HG03045 (cell line): ENCODE data around the gene JAKMIP1.

Experiments
- ATAC-seq: cut with Tn5 transposase; IDR thresholded peaks from one replicate; pipeline ENCODE4 v1.9.1; 2021; ENCODE audit warnings: mild to moderate bottlenecking, moderate library complexity; ENCODE audit not compliant: unreplicated experiment

JAKMIP1 gene

DNA sequence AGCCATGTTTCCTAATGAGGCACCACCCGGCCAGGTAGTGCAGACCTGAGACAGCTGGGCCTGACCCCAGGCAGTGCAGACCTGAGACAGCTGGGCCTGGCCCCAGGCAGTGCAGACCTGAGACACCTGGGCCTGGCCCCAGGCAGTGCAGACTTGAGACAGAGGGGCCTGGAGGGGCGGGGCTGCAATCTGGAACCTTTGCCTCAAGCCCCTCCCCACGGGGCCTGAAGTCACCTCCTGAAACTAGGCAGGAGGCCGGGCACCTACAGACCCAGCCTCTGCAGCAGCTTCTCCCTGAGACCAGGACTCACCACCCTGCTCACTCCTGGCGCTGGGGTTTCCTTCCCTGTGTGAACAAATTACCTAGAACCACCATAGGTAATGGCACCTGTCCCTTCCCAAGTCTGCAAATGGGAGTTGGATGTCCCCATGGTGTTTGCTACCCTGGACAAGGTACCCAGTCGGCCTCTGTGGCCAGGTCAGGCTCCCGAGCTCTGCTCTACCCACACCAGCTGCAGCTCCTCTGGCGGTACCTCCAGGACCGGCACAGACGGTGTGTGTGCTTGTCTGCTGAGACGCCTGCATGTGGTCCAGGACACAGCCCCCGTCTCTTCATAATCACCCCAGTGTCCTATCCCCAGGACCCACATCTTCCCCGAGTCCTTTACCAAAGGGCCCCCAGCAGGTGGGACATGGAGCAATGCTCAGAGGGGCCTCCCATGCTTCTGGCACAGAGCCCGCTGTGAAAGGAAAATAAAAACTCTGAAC lies 129.0 kb downstream of the JAKMIP1 start:
- no peak for ATAC-seq

GRCh38 chr4:6069845-6070709 lies 130.3 kb downstream of the JAKMIP1 start:
- no peak for ATAC-seq

DNA sequence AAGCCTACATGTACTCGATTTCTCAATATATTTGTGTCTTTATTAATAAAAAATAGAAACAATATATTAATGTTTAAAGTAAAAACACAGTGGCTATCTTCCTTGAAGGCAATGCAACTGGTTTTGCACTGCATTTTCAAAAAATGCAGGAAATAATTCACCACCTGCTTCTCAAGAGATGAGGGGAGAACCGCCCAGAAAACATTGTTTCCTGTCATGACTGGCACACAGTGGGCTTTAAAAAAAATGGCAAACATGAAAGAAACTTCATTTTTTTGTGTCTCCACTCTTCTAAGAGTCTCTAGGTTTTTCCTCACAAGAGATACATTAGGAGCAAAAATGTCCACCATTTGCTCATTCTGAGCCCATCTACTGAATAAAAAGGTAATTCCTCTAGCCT lies 131.4 kb downstream of the JAKMIP1 start:
- ATAC-seq = no peak

GRCh38 chr4:6065934-6066590 lies 134.3 kb downstream of the JAKMIP1 start:
- no peak for ATAC-seq

DNA sequence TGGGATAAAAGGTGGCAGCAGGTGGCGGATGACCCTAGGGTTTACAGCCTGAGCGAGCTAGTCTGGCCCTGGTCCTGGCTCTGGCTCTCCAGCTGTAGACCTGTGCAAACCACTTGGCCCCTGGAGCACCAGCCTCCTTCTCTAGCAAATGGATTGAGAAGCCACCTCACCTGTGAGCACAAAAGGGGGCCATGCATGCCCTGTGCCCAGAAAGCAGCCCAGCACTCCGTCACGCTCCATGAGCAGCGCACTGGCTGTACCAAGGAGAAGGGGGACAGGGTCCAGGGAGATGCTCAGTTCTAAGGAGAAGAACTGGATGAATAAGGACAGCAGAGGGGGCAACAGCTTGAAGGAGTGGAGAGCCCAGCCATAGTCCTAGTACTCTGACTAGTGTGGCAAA lies 135.2 kb downstream of the JAKMIP1 start:
- ATAC-seq = no peak

- no peak for ATAC-seq
Observed at GRCh38 chr4:6064383-6064782, 136.0 kb downstream of the JAKMIP1 start.

DNA sequence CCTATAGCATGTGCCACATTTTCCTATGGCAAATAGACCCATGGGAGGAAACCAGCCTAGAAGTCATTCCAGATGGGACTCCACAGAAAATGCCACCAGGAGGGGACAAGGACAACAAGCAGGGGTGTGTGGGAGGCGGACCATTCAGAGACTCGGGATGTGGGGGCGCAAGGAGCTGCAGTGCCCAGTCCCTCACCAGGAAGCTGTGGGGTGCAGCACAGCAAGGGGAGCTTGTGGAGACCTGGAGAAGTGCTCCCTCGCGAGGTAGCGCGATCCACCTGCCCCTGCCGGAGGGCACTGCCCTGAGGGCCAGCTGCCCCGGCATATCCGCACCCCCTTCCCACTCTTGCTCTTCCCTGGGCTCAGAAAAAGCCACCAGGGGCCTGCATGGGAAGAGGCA lies 136.7 kb downstream of the JAKMIP1 start:
- no peak for ATAC-seq

DNA sequence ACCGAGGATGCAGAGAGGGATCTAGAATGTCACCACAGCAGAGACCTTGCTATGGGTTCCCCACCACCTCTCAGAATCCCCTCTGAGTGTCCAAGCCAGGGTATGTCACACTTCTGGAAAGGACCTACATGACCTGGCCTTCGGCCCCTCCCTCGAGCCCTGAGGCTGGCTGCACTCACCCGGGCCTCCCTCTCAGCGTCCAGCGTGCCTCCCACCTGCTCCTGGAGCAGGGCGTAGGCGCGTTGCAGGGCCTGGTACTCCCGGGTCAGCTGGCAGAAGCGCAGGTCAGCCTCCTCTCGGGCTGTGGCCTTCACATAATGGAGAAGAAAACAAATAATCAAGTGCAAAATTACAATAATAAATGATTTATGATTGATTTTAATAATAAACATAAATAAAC lies 138.2 kb downstream of the JAKMIP1 start:
- no peak for ATAC-seq

DNA sequence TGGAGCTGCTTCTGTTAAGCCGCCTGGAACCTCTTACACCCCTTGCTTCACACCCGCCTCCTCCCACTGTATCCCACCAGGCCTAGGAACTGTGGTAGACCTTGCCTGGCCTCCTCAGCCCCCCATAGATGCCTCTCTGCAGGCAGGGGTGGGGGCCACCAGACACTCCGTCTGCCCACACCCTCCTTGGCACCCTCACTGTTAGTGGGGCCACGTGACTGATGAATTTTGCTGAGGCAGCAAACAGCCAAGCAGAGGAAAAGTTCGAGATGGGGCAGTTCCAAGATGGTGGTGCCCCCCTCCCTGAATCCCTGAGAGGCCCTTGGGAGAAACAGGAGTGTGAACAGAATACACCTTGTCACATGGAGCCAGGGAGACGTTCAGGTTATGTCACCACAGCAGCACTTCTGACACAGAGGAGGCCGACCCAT lies 141.0 kb downstream of the JAKMIP1 start:
- ATAC-seq = no peak

DNA sequence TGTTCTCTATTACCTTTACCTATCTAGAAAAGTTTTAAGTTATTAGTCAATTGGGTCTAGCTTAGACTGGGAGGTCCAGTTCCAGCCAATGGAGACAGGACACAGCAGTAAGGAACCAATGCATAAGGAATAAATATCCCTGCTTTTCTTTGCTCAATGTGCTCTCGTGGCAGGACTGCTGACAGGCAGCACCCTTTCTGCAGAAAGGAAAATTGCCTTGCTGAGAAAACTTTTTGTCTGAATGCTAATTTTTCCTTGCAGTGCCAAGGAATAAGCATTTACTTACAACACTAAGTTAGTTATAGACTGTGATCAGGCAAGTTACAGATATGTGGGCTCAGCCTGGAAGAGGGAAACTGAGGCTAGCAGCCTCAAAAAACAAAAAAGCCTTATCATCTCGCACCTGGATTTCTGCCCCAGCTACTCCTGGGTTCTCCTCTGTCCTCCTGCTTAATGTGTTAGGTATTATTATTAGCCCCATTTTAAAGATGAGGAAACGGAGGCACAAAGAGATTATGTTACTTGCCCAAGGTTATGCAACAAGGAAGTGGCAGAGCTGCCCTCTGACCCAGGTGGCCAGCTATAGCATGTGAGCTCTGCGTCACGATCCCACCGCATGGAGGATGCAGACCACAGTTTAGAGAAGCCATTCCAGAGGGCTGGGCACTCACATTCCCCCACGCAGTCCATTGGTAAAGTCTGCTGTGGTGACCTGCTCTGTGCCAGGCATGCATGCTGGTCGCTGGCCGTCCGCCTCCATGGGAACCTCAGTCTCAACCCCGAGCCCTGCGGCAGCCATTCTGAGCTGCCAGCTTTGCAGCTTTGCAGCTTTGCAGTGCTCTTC lies 141.6 kb downstream of the JAKMIP1 start:
- no peak for ATAC-seq

DNA sequence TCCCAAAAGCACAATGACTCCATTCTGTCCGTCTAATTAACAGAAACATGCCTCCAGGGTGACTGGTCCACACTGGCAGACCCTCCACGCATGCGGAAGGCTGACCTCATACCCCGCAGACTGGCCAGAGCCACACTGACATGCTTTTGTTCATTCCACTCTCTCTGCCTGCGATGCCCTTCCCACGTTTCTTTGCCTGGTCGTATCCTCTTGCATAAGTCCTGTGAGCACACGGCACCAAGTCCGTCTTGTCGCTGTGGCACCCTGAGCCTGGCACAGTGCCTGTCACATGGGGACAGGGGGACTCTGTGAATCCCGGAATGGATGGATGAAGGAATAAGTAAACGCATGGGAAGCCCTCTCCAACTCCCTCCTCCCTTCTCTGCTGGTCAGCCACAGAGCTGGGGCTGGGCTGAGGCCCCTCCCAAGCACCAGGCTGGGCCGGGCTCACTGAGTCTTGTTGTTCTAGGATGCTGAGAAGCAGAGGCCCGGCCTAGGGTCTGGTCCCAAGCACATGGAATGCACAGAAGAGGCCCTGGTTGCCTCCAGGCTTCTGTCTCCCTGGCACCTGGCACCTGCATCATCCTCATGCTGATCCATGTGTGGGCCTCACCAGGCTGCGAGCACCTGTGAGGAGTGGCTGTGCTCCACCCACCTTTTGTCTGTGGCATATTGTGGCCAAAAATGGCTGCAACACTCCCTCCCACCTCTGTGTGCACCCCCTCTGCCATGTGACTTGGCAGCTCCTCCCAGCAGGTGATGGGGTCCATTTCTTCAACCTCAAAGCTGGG lies 143.2 kb downstream of the JAKMIP1 start:
- ATAC-seq = no peak

- ATAC-seq = no peak
Observed at GRCh38 chr4:6055436-6055835, 144.9 kb downstream of the JAKMIP1 start.

DNA sequence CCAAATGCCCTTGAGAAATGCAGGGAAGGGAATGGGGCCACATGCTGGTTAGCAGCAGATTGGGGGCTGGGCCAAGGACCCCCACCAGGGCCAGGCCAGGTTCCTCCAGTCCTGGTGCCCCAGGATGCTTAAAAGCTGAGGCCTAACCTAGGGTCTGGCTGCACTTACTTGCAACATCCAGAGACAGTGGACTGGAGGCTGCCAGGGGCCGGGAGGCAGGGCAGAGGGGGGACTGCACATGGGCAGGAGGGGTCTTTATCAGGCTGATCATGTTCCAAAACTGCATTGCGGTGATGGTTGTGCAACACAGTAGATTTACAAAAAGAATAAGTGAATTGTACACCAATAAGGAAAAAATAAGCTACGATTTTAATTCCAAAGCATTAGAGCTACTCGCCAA lies 145.3 kb downstream of the JAKMIP1 start:
- no peak for ATAC-seq

DNA sequence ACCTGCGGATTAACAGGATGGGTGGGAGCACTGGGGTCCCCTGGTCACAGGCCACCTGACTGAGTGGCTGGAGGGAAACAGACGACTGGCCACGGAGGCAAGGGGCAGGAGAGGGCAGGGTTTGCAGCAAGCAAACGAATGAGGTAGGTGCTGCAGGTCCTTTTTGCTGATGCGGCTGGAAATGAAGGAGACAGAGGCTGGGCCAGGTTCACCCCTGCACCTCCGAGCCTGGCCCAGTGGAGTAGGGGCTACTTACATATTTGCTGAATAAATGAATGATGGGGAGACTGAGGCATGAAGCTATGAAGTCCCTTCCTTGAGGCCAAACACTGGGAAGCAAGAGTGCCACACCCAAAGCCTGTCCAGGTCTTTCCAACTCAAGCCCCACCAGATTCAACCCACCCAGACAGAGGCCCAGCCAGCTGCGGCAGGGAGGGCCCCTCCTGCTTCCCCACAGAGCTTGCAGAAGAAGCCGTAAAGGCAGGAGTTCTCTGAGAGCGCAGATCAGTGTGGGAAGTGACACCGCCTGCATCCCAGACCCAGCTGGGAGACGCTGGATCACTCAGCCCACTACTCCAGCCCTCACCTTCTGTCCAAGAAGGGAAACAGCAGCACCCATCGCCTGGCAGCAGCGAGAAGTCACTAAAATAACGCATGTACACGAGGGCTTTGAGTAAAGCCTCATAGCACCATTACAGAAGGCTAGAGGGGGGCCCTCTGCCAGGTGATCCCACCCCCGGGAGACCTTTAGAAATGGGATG lies 146.0 kb downstream of the JAKMIP1 start:
- no peak for ATAC-seq

DNA sequence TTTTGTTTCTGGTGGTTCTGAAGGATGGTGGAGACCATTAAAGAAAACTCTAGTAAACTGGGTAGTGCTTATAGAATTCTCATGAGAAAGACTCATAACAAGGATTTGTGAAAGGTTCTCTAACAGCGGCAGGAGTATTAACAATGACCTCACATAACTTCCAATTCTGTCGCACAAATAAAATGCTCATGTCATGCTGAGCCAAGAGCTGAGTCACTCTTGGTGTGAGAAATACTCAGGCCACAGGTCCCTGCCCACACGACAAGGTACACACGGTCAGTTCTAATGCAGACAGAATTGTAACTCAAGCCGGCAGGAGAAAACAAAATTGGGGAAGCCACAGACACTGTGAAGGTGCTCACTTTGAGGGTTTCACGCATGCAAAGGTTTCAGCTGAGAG lies 147.7 kb downstream of the JAKMIP1 start:
- ATAC-seq = no peak

DNA sequence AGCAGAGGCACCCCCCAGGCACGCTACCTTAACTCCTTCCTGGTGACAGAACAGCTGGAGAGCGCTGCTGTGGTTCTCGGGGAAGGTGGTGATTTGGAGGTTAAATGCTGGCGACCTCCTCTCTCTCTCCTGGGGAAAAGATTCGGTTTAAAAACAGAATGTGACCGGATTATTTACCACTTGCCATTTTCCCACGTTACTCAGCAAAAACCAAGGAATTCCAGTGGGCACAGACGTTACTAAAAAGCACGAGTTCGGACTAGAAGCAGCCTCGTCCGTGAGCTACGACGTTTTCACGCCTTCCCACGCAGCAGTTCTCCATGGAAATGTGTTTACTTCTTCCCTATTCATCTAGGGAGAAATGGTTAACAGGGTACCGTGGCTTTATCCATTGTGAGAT lies 149.8 kb downstream of the JAKMIP1 start:
- ATAC-seq = no peak

DNA sequence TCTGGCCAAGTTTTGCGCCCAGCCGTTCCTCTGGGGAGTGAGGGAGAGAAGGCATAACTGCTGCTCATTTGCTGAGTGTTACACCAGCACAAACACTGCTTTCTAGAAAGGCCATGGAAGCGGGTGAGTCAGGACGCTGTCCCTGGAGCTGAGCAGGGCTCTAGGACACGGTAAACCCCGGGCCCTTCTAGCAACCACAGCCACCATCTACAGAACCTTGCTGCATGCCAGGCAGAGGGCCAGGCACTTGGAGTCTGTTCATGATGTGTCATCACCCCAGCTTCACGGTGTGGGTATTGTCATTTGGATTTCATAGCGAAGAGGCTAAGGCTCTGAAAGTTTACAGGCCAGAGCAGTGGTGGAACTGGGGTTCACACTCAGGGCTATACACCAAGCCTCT lies 150.4 kb downstream of the JAKMIP1 start:
- ATAC-seq = no peak

DNA sequence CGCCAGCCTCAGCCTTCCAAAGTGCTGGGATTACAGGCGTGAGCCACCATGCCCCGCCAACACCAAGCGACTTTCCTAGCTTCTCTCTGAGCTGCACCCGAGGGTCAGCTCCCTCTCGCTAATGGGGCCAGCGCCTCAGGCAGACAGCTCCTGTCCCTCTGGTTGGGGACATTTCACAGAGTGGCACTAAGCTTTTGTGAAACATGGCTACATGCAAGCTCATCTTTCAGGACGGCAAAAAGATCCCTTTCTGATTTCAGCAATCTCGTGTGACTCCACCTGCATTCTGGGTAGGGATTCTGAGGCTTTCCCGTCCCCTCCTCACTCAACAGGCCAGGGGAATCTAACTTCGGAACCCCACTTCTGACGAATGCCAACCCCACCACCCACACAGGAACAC lies 151.1 kb downstream of the JAKMIP1 start:
- no peak for ATAC-seq

DNA sequence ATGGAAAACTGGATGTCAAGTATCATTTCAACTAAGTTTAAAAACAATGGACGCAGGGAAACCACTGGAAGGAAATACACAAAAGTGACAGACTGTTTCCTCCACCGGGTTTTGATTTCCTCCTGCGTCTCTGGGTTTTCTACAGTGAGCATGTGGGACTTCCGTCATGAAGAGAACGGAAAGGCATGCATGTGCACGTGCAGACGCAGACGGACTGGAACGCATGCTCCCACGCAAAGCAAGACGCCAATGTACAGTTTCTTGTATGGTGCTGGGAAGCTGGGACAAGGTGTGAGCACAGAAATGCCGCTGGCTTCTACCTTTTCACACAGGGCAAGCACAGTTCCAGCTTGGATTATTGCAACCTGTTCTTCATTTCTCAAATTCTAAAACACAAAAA lies 151.8 kb downstream of the JAKMIP1 start:
- ATAC-seq = no peak
